Mammary epithelial cell (primary cell): ENCODE data around the gene SCAANT1.

Source experiments
- CTCF ChIP-seq, 2 donors: IDR thresholded peaks in 1 of 2; conservative IDR thresholded peaks in 1 of 2; 2 replicates each; pipeline ENCODE4 v1.5.1; 2011 to 2012; ENCODE audit warnings: inconsistent platforms in 2 of 2, low read length in 2 of 2, mild to moderate bottlenecking in 2 of 2, control low read depth in 1 of 2, low read depth in 1 of 2; ENCODE audit not compliant: insufficient read depth in 1 of 2; ENCODE audit errors: extremely low read depth in 1 of 2
- EZH2 ChIP-seq: IDR thresholded peaks from 2 replicates; pipeline ENCODE4 v1.6.1; 2012; ENCODE audit warnings: low read length, inconsistent platforms, borderline replicate concordance

GRCh38 chr3:63876260-63876659 lies 35.9 kb downstream of the SCAANT1 start:
- TF ChIP-seq CTCF (conservative IDR thresholded peaks at IDR 0.05 in 1 of 2, IDR thresholded peaks at IDR 0.05 in 1 of 2; ENCODE audit: extremely low read depth in 1 of 2, insufficient read depth in 1 of 2, low read depth in 1 of 2, low read length in 2 of 2): no peak
- no peak for TF ChIP-seq EZH2
